NCI-H345 treated with DMSO at 0.1 percent for 48 hours (cell line): Measurements from ENCODE around the gene SOX21.
"Not testable (repeated sequence)": the region's sequence is repeated elsewhere in the genome, so short reads cannot be mapped to it uniquely, and the experiment has no call there.

Experiments used
- DNase-seq: peaks from one replicate; lab custom pipeline; 2025; ENCODE audit not compliant: unreplicated experiment; lab: John Stamatoyannopoulos, UW

The SOX21 gene

DNA sequence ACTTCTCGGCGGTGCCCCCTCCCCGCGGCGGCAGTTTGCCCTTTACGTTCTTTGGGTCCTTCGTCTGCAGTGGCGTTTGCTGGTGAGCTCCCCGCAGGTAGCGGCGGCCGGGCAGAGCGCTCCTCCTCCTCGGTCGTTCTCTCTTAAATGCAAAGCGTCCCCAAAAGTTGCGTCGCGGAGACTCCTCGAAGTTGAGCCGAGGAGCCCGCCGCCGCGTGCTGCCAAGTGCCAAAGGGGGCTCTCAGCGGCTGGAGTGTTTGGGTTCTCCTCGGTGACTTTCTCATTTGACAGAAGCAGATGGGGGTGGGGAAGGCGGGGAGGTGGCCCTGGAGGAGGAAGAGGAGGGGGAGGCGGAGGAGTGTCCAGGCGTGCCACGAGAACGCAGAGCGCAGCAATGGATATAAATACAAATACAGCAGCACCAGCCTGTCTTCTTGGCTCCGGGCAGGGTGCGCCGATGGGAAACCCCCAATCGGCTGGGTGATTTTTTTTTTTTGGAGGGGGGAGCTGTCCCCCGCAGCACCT lies at the start of gene SOX21:
SOX21 (minus strand) TSS at position 259 of the 525 bp plus-strand sequence. CDS start 496 bp downstream, outside the sequence.
- DNase-seq = peak; percentile 54

GRCh38 chr13:94761407-94761806 lies 49.1 kb upstream of the SOX21 start:
- no peak for DNase-seq

DNA sequence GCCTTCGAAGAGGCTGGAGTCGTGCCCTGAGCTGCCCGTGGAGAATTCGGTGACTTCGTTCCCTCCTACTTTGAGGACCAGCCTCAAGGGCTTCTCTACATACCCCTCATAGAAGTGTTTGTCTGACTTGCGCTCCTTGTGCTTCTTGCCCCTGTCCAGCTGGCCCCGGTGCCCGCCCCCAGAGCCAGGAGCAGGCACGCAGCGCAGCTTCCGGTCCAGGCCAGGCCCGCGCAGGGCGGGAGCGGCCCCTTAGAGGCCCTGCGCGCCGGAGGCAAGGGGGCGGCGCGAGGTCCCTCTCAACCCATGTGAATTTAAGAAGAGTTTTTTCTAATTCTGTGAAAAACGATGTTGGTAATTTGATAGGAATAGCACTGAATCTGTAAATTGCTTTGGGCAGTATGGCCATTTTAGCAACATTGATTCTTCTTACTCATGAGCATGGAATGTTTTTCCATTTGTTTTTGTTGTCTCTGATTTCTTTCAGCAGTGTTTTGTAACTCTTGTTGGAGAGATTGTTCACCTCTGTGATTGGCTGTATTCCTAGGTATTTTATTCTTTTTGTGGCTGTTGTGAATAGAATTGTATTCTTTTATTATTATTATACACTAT lies 46.9 kb upstream of the SOX21 start:
- DNase-seq = no peak

DNA sequence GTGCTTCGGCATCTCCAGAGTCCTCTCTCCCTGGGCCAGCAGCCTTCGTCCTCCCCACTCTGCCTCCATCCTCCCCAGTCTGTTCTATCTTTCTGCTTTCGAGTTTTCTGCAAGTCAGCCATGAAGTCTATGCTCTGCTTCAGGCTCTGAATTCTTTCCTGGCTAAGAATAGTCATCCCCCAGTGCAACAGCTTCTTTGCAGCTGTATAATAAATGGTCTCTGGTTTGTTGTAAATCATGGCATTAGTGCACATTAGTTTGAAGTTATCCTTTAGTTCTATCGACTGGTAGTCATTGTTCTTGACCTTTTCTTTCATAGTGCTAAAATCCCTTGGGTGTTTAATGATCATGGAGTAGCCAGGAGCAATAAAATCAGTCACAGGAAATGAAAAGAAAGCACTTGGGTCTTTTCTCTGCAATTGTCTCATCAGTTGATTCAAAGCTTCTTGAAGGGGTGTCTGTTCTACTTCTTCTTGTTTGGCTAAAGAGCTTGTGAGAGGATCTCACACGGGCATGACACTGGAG lies 46.2 kb upstream of the SOX21 start:
- no peak for DNase-seq

GRCh38 chr13:94753327-94753726 lies 41.0 kb upstream of the SOX21 start:
- DNase-seq = peak; percentile 12

DNA sequence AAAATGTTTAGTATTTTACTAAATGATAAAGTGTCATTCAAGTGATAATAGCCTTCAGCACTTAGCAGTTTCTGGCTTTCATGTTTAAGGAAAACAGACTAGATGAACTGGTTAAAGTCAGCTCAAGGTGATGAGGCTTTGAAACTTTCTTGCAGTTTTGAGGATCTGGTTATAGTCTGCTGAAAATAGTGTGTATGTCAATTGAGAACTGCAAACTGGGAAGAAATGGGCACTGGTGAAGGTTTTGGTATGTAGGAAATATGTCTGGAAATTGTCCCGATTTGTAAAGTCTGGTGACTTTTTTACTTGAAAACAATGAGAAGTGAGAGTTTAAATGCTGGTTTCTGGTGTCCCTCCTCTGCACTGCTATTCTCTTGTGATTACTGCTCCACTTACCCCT lies 36.8 kb upstream of the SOX21 start:
- DNase-seq = no peak

GRCh38 chr13:94739235-94739634 lies 26.9 kb upstream of the SOX21 start:
- no peak for DNase-seq

GRCh38 chr13:94731028-94731427 lies 18.7 kb upstream of the SOX21 start:
- DNase-seq = no peak

- DNase-seq = not testable (repeated sequence)
Observed at GRCh38 chr13:94729941-94730340, 17.6 kb upstream of the SOX21 start.

DNA sequence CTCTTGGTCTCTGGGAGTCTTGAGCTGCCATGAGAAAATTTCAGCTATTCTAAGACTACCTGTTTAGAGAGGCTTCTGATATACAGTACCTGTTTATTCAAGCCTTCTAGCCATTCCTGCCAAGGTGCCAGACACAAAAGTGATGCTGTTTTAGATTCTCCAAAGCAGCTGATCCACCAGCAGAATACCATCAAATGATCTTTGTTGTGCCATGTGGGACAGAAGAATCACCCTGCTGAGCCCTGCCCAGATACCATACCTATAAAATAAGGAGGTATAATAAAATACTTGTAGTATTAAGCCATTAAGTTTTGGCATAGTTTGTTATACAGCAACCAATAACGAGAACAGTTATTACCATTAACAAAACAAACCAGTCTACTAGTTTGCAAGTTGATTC lies 14.1 kb upstream of the SOX21 start:
- DNase-seq = no peak

DNA sequence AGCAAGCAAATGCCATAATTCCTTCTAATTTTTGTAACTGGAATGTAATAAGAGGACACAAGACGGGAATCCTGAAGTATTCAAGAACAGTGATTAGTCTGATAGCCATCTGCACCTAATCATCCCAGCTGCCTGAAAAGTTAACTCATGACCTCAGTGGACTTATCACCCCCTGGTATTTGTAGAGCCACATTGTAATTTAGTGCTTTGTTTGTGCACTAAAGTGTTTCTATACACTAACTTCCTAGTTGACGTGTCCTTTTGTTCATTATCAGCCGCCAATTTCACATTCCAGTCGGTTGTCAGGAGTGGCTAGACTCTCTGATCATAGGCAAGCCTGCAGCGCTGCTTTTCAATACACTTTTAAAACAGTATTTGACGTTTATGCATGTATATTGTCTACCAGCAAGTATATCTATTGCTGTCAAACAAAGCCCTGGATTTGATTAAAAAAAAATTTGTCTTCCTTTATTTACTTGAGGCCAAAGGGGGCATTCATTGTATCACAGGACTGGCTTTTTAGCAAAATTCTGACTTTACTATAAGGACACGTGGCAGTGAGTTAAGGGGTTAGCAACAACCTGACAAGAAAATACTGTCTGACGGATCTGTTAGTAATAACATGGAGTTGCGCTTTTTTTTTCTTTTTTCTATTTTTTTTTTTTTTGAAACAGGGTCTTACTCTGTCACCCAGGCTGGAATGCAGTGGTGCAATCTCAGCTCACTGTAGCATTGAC lies 10.4 kb upstream of the SOX21 start:
- DNase-seq = no peak

DNA sequence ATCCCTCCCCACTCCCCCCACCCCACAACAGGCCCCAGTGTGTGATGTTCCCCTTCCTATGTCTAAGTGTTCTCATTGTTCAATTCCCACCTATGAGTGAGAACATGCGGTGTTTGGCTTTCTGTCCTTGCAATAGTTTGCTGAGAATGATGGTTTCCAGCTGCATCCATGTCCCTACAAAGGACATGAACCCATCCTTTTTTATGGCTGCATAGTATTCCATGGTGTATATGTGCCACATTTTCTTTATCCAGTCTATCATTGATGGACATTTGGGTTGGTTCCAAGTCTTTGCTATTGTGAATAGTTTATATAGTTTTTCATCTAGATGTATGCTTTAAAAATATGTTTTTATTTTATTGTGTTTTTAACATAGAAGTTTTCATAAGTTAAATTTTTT lies 6.4 kb upstream of the SOX21 start:
- DNase-seq = not testable (repeated sequence)

DNA sequence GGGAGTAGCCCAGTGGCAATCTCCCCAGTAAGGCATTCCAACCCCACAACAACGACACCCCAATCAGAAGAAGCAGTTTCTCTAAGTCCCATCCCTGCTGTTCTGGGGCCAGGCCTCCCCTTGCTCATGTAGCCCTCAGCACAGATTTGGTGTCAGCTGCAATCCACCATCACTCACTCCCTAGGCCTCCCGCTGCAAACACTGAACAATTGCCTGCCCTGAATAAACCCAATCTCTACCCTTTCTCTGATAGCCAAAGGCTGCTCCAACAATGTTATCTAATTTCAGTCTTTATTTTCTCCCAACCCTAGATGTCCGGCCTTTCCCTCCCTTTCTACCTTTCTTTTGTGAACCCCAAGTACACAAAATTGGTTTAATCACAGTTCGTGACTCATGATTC lies 5.6 kb upstream of the SOX21 start:
- DNase-seq = no peak

GRCh38 chr13:94716016-94716415 lies 3.7 kb upstream of the SOX21 start:
- DNase-seq = peak; percentile 6

- peak; percentile 85 for DNase-seq
Observed at GRCh38 chr13:94713561-94714182, 1.3 kb upstream of the SOX21 start.

GRCh38 chr13:94712812-94713560 lies 641 bp upstream of the SOX21 start:
- peak; percentile 85 for DNase-seq

GRCh38 chr13:94711561-94712286 lies 621 bp downstream of the SOX21 start:
- no peak for DNase-seq

GRCh38 chr13:94710881-94711560 lies 1.3 kb downstream of the SOX21 start:
- DNase-seq = peak; percentile 68

DNA sequence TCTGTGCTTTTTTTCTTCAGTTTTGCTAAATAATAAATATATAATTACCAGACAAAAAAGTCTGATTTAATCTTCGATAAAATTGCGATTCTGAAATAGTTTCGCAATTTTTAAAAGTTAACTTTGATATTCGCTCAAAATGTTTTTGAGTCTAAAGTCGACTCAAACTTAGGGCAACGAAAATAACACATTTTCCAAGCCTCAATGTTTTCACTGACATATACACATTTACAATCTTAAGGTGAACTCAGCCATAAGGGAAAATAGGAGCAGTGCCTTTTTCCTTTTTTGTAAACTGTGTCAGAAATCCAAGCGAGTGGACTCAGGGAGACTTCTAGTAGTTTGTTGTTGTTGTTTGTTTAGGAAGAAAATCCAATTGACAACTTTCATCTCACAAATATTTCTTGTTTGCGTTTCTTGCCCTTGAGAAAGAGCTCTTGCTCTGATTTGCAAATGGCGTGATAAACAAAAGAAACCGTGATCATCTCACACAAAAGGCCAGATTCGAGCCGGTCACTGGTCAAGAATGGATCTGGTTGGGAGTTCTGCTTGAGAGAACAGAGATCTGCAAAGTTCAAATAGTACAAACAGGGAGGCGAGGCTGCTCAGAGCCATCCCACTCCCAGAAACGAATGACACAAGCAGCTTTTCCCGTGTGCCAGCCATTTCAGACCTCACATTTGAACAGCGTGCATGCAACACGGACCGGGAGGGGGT lies 2.1 kb downstream of the SOX21 start:
- DNase-seq = peak; percentile 70
